Mucosa of descending colon (tissue), 3 donors: ENCODE measurements around the gene HPS4. TPM values are rescaled to one million over a fixed set of nuclear protein-coding genes. Genes with fewer than 3 reads are reported as not detected.

ENCODE experiments used
- ATAC-seq: fragments of 200-7000 bp; cut with Tn5 transposase; one replicate; pipeline ENCODE4 v1.9.1; 2020; ENCODE audit warnings: mild to moderate bottlenecking, moderate library complexity
- DNase-seq, 3 donors: peaks; one replicate each; pipeline ENCODE4 v3.0.0-alpha.2; 2020
- H3K36me3 ChIP-seq: fragments of 200-600 bp; one replicate; pipeline ENCODE4 v1.8.0; 2021; ENCODE audit warnings: low read depth, mild to moderate bottlenecking
- H3K4me1 ChIP-seq: fragments of 200-600 bp; one replicate; pipeline ENCODE4 v1.8.0; 2021; ENCODE audit warnings: low read depth, mild to moderate bottlenecking
- H3K4me3 ChIP-seq: fragments of 200-600 bp; one replicate; pipeline ENCODE4 v1.8.0; 2021; ENCODE audit warnings: mild to moderate bottlenecking
- H3K9me3 ChIP-seq: fragments of 200-600 bp; one replicate; pipeline ENCODE4 v1.8.0; 2021; ENCODE audit warnings: mild to moderate bottlenecking
- CTCF ChIP-seq: fragments of 200-600 bp; IDR thresholded peaks from one replicate; pipeline ENCODE4 v1.8.0; 2022; ENCODE audit warnings: antibody characterized with exemption, mild to moderate bottlenecking
- intact Hi-C, 2 donors: fragments of 100-400 bp; cut with DNase I in 1 of 2; cut with micrococcal nuclease in 1 of 2; formaldehyde crosslinking; loops; one replicate each; pipeline versions ENCODE4 v1.11.0 to v1.11.1; 2022; cut with DNase I, micrococcal nuclease
- total RNA-seq, 3 donors: library from RNA; stranded (reverse); fragmentation: NEBNext Ultra II Directional in 2 of 3; extraction: Animal tissue kit (Norgen Biotek cat#: 25700) in 2 of 3; gene quantifications; one replicate each; pipeline versions ENCODE4 v1.2.1 to v1.2.4, GENCODE V29; 2021 to 2023
- donor health status: DM: no; HTN: no; CAD: no; lungs with moderate emphysema.
- donor health status: DM: no; HTN: no; CAD: no.
- donor health status: DM: no; HTN: yes; CAD: no.

Gene HPS4
- total RNA-seq, 3 donors from 2014 or later, result 28.6 to 29.2 (median 28.9) TPM

- Histone ChIP-seq H3K36me3 (no peaks in the 10 kb centered on the region), H3K9me3 (no peaks in the 10 kb centered on the region), H3K4me3 (no peak overlapping the region), H3K4me1 (no peaks in the 10 kb centered on the region)
- intact Hi-C loops, result no loop called here
- TF ChIP-seq CTCF, result no peak
- DNase-seq (no peak), ATAC-seq (no peak)
These were observed 66.2 kb downstream of the HPS4 start for GRCh38 chr22:26417406-26417805.

- DNase-seq, result no peak
- ATAC-seq, result no peak
- TF ChIP-seq CTCF, result no peak
- H3K4me1 ChIP-seq, result no peaks in the 10 kb centered on the region
- no peaks in the 10 kb centered on the region for H3K36me3 ChIP-seq
- H3K4me3 ChIP-seq, result no peak overlapping the region
- intact Hi-C loops, result no loop called here
- H3K9me3 ChIP-seq, result no peaks in the 10 kb centered on the region
These were observed 66.8 kb downstream of the HPS4 start for GRCh38 chr22:26416670-26417276.

DNA sequence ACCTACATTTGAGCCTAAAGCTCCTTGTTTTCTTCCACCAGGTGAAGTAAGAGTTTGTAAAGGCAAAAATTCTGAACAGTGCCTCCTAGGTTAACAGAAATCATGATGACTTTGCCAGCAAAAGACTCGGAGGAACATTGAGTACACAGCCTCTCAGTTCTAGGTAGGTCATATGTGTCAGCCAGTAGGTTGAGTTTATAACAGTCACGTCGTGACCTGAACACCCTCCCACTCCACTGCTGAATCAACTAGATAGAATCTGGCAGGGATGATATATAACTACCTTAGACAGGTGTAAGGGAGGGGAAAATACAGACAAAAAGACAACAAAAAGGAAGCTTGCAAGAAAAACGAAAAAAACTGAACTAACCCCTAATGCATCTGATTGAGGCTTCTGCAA lies 67.3 kb downstream of the HPS4 start:
- TF ChIP-seq CTCF, result no peak
- no peak overlapping the region for H3K4me3 ChIP-seq
- intact Hi-C loops, result no loop called here
- no peaks in the 10 kb centered on the region for H3K9me3 ChIP-seq
- no peak for ATAC-seq
- no peak for DNase-seq
- H3K4me1 ChIP-seq, result no peaks in the 10 kb centered on the region
- no peaks in the 10 kb centered on the region for H3K36me3 ChIP-seq

DNA sequence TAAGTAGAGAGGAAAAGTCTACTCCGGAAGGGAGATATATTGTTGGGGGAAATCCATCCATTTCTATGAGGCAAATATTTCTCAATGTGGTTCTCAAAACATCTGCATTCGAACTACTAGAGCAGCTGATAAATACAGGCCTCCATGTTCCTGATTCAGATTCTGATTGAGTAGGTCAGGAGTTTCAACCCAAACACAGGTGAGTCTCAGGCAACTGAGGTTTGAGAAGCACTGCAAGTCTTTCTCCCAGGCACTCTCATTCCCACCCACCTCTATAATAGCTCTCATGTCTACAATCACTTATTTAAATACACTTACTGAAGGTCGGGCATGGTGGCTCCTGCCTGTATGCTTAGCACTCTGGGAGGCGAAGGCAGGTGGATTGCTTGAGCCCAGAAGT lies 69.2 kb downstream of the HPS4 start:
- TF ChIP-seq CTCF, result no peak
- intact Hi-C loops, result no loop called here
- H3K4me3 ChIP-seq, result no peak overlapping the region
- H3K36me3 ChIP-seq, result no peaks in the 10 kb centered on the region
- H3K9me3 ChIP-seq, result no peaks in the 10 kb centered on the region
- ATAC-seq, result no peak
- DNase-seq, result no peak
- H3K4me1 ChIP-seq, result no peaks in the 10 kb centered on the region

DNA sequence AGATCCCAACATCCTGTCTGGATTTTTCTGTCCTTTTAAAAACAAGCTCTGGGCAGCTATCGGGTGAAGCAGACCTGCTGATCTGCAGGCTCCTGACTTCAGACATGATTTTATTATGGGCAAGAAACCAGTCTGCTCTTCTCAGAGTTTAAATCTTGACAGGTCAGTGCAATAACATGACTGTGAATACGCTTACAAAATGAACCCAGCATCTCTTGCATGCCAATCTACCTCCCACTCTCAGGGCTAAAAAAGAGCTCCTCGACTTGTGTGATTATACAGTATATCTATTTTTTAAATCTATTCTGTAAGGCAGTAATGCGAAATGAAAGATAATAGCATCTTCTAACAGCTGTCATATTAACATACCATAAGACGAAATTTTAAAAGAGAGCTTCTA lies 73.2 kb downstream of the HPS4 start:
- no peak overlapping the region for H3K4me3 ChIP-seq
- DNase-seq, result no peak
- H3K4me1 ChIP-seq, result no peaks in the 10 kb centered on the region
- ATAC-seq, result no peak
- H3K9me3 ChIP-seq, result no peaks in the 10 kb centered on the region
- intact Hi-C loops, result no loop called here
- no peak for TF ChIP-seq CTCF
- no peaks in the 10 kb centered on the region for H3K36me3 ChIP-seq
